Neural cell (in vitro differentiated cells): Measurements from ENCODE around the gene CLEC9A. TPM values are rescaled to one million over a fixed set of nuclear protein-coding genes. Genes with fewer than 3 reads are reported as not detected.

ENCODE experiments used
- H2AFZ ChIP-seq: fragments of 200-600, 300-800 bp; sonication (generic), shearing (Covaris generic); 2 replicates; pipeline ENCODE4 v1.6.0; 2014; ENCODE audit warnings: low read depth, mild to moderate bottlenecking, antibody characterized with exemption, low read length, moderate library complexity
- H3F3A ChIP-seq: fragments of 200-600 bp; shearing (Covaris generic); 2 replicates; pipeline ENCODE4 v1.6.1; 2016; ENCODE audit warnings: mild to moderate bottlenecking, moderate library complexity, mixed read lengths, antibody characterized with exemption, low read length; ENCODE audit not compliant: insufficient read depth, poor library complexity, severe bottlenecking
- H3K27ac ChIP-seq: fragments of 200-600, 300-800 bp; sonication (generic), shearing (Covaris generic); 2 replicates; pipeline ENCODE4 v1.5.1; 2014; ENCODE audit warnings: mild to moderate bottlenecking, low read length, moderate library complexity
- H3K27me3 ChIP-seq: fragments of 300-800, 200-600 bp; sonication (generic), shearing (Covaris generic); 2 replicates; pipeline ENCODE4 v1.6.0; 2014; ENCODE audit warnings: mild to moderate bottlenecking, low read depth, low read length, moderate library complexity; ENCODE audit not compliant: insufficient read depth
- H3K36me3 ChIP-seq: fragments of 300-800, 200-600 bp; sonication (generic), shearing (Covaris generic); 2 replicates; pipeline ENCODE4 v1.5.1; 2014; ENCODE audit warnings: mild to moderate bottlenecking, antibody characterized with exemption, low read length, moderate library complexity; ENCODE audit not compliant: insufficient read depth
- H3K4me2 ChIP-seq: fragments of 300-800, 200-600 bp; sonication (generic), shearing (Covaris generic); 2 replicates; pipeline ENCODE4 v1.6.0; 2014; ENCODE audit warnings: mild to moderate bottlenecking, low read length
- H3K4me3 ChIP-seq: fragments of 300-800, 200-600 bp; sonication (generic), shearing (Covaris generic); 2 replicates; pipeline ENCODE4 v1.5.1; 2014; ENCODE audit warnings: mild to moderate bottlenecking, low read length, moderate library complexity
- H3K79me2 ChIP-seq: fragments of 200-600 bp; shearing (Covaris generic); replicated peaks from 2 replicates; pipeline ENCODE4 v1.6.0; 2014; ENCODE audit warnings: mild to moderate bottlenecking, low read length, moderate library complexity; ENCODE audit not compliant: insufficient read depth
- H3K9ac ChIP-seq: fragments of 300-800, 200-600 bp; sonication (generic), shearing (Covaris generic); 2 replicates; pipeline ENCODE4 v1.6.1; 2016; ENCODE audit warnings: mild to moderate bottlenecking, low read length, mixed read lengths
- H3K9me2 ChIP-seq: fragments of 200-600 bp; shearing (Covaris generic); 2 replicates; pipeline ENCODE4 v1.6.1; 2016; ENCODE audit warnings: mild to moderate bottlenecking, low read length, mixed read lengths; ENCODE audit not compliant: insufficient read depth
- H3K9me3 ChIP-seq: fragments of 200-600, 300-800 bp; sonication (generic), shearing (Covaris generic); 2 replicates; pipeline ENCODE4 v1.6.1; 2016; ENCODE audit warnings: mild to moderate bottlenecking, mixed run types, low read length, moderate library complexity, mixed read lengths
- H4K20me1 ChIP-seq: fragments of 200-600 bp; shearing (Covaris generic); 2 replicates; pipeline ENCODE4 v1.6.1; 2016; ENCODE audit warnings: mild to moderate bottlenecking, mixed run types; ENCODE audit not compliant: insufficient read depth
- CTCF ChIP-seq: fragments of 450-650 bp; IDR thresholded peaks from 2 replicates; pipeline ENCODE4 v1.5.1; 2014; ENCODE audit warnings: antibody characterized with exemption, mild to moderate bottlenecking, moderate library complexity; ENCODE audit not compliant: poor library complexity, severe bottlenecking
- EP300 ChIP-seq: fragments of 450-650 bp; conservative IDR thresholded peaks from 2 replicates; pipeline ENCODE4 v1.6.1; 2014; ENCODE audit warnings: antibody characterized with exemption, mild to moderate bottlenecking, moderate library complexity; ENCODE audit not compliant: poor library complexity, severe bottlenecking
- EZH2 ChIP-seq: fragments of 200-600, 300-800 bp; shearing (Covaris generic), sonication (generic); IDR thresholded peaks from 2 replicates; pipeline ENCODE4 v1.6.1; 2014; ENCODE audit warnings: antibody characterized with exemption, low read length, borderline replicate concordance, mild to moderate bottlenecking; ENCODE audit not compliant: insufficient read depth, poor library complexity, severe bottlenecking
- MXI1 ChIP-seq: fragments of 450-650 bp; conservative IDR thresholded peaks from 2 replicates; pipeline ENCODE4 v1.6.1; 2014; ENCODE audit warnings: antibody characterized with exemption, mild to moderate bottlenecking; ENCODE audit not compliant: poor library complexity, severe bottlenecking
- POLR2AphosphoS5 ChIP-seq: IDR thresholded peaks from 2 replicates; pipeline ENCODE4 v1.6.1; 2012
- RAD21 ChIP-seq: fragments of 450-650 bp; conservative IDR thresholded peaks from 2 replicates; pipeline ENCODE4 v1.6.1; 2014; ENCODE audit warnings: antibody characterized with exemption, mild to moderate bottlenecking, moderate library complexity
- REST ChIP-seq: IDR thresholded peaks from 2 replicates; pipeline ENCODE4 v1.6.1; 2012; ENCODE audit warnings: borderline replicate concordance
- SMC3 ChIP-seq: fragments of 450-650 bp; conservative IDR thresholded peaks from 2 replicates; pipeline ENCODE4 v1.6.1; 2014; ENCODE audit warnings: antibody characterized with exemption, mild to moderate bottlenecking, moderate library complexity; ENCODE audit not compliant: poor library complexity
- TAF1 ChIP-seq: IDR thresholded peaks from 2 replicates; pipeline ENCODE4 v1.6.1; 2012; ENCODE audit warnings: low read depth
- polyA plus RNA-seq: library from polyadenylated mRNA; depleted of rRNA; stranded (reverse); fragments of >200 nt; gene quantifications from 2 replicates; pipeline ENCODE4 v1.2.3, GENCODE V29; 2014

Gene CLEC9A
- polyA plus RNA-seq, 1 donor from 2014 or later: not detected

DNA sequence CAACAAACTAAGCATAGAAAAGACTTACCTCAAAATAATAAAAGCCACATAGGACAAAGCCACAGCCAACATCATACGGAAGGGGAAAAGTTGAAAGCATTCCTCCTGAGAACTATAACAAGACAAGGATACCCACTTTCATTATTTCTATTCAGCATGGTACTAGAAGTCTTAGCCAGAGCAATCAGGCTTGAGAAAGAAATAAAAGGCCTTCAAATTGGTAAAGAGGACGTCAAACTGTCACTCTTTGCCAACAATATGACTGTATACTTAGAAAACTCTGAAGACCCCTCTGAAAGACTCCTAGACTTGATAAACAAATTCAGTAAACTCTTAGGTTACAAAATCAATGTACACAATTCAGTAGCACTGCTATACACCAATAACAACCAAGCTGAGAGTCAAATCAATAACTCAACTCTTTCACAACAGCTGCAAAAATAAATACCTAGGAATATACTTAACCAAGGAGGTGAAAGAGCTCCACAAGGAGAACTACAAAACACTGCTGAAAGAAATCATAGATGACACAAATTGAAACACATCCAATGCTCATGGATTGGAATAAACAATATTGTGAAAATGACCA is 79.9 kb downstream of the CLEC9A start:
- no peaks in the 10 kb centered on the region for H3K36me3 ChIP-seq
- no peaks in the 10 kb centered on the region for H4K20me1 ChIP-seq
- no peak for TF ChIP-seq RAD21
- TF ChIP-seq REST: no peak
- TF ChIP-seq SMC3: no peak
- TF ChIP-seq POLR2AphosphoS5: no peak
- TF ChIP-seq EZH2: no peak
- TF ChIP-seq MXI1: no peak
- TF ChIP-seq TAF1: no peak
- no peak for TF ChIP-seq EP300
- TF ChIP-seq CTCF: no peak
- no peak overlapping the region for H2AFZ ChIP-seq
- no peak overlapping the region for H3K4me3 ChIP-seq
- no peaks in the 10 kb centered on the region for H3K79me2 ChIP-seq
- no peak overlapping the region for H3K9ac ChIP-seq
- H3K27me3 ChIP-seq: no peaks in the 10 kb centered on the region
- H3K4me2 ChIP-seq: no peak overlapping the region
- no peaks in the 10 kb centered on the region for H3K9me2 ChIP-seq
- no peak overlapping the region for H3K27ac ChIP-seq
- no peaks in the 10 kb centered on the region for H3F3A ChIP-seq
- no peaks in the 10 kb centered on the region for H3K9me3 ChIP-seq

- Histone ChIP-seq H3K27me3 (no peaks in the 10 kb centered on the region), H3K4me3 (no peak overlapping the region), H3F3A (no peaks in the 10 kb centered on the region), H3K4me2 (no peak overlapping the region), H2AFZ (no peak overlapping the region), H3K36me3 (no peaks in the 10 kb centered on the region), H3K79me2 (no peaks in the 10 kb centered on the region), H4K20me1 (no peaks in the 10 kb centered on the region), H3K27ac (no peak overlapping the region), H3K9me2 (no peaks in the 10 kb centered on the region), H3K9me3 (no peaks in the 10 kb centered on the region), H3K9ac (no peak overlapping the region)
- TF ChIP-seq RAD21 (no peak), EZH2 (no peak), TAF1 (no peak), MXI1 (no peak), EP300 (no peak), POLR2AphosphoS5 (no peak), CTCF (no peak), REST (no peak), SMC3 (no peak)
These were observed 81.0 kb downstream of the CLEC9A start for GRCh38 chr12:10111451-10111850.
